SK-N-SH treated with all-trans-retinoic acid at 6 μM for 48 hours (cell line): ENCODE measurements around the gene PRKG1.
A peak's percentile ranks its signal among the peaks of the same experiment; 100 is the strongest.

ENCODE experiments used
- ATAC-seq: fragments of 200-7000 bp; cut with Tn5 transposase; 3 replicates; pipeline ENCODE4 v1.9.1; 2020; ENCODE audit warnings: mild to moderate bottlenecking, moderate library complexity
- ARNTL ChIP-seq: fragments of 450-650 bp; formaldehyde crosslinking; IDR thresholded peaks from 2 replicates; pipeline ENCODE4 v1.5.0; 2020; ENCODE audit warnings: low read depth, mild to moderate bottlenecking, moderate library complexity, borderline replicate concordance
- BACH2 ChIP-seq: fragments of 250-450 bp; sonication (Bioruptor Pico); IDR thresholded peaks from 2 replicates; pipeline ENCODE4 v1.9.0; 2021; ENCODE audit warnings: mild to moderate bottlenecking, borderline replicate concordance
- CSDC2 ChIP-seq: fragments of 250-450 bp; sonication (Bioruptor Pico); IDR thresholded peaks from 2 replicates; pipeline ENCODE4 v1.5.0; 2020; ENCODE audit warnings: mild to moderate bottlenecking, moderate library complexity
- CSRNP3 ChIP-seq: fragments of 250-450 bp; sonication (Bioruptor Pico); IDR thresholded peaks from 2 replicates; pipeline ENCODE4 v1.5.1; 2021; ENCODE audit warnings: mild to moderate bottlenecking, moderate library complexity
- ESRRG ChIP-seq: fragments of 250-450 bp; sonication (Bioruptor Pico); IDR thresholded peaks from 2 replicates; pipeline ENCODE4 v1.6.1; 2021; ENCODE audit warnings: mild to moderate bottlenecking
- GLIS3 ChIP-seq: fragments of 250-450 bp; sonication (Bioruptor Pico); IDR thresholded peaks from 2 replicates; pipeline ENCODE4 v1.5.0; 2020; ENCODE audit warnings: mild to moderate bottlenecking, moderate library complexity
- ISL1 ChIP-seq: fragments of 250-450 bp; sonication (Bioruptor Pico); IDR thresholded peaks from 2 replicates; pipeline ENCODE4 v2.1.2; 2022; ENCODE audit warnings: mild to moderate bottlenecking, moderate library complexity
- OSR1 ChIP-seq: fragments of 250-450 bp; sonication (Bioruptor Pico); IDR thresholded peaks from 2 replicates; pipeline ENCODE4 v1.8.0; 2022; ENCODE audit warnings: moderate library complexity, mild to moderate bottlenecking, inconsistent platforms
- PPARA ChIP-seq: fragments of 250-450 bp; sonication (Bioruptor Pico); IDR thresholded peaks from 2 replicates; pipeline ENCODE4 v1.5.0; 2020; ENCODE audit warnings: mild to moderate bottlenecking, borderline replicate concordance
- RARB ChIP-seq: fragments of 250-450 bp; sonication (Bioruptor Pico); IDR thresholded peaks from 2 replicates; pipeline ENCODE4 v1.8.0; 2021; ENCODE audit warnings: mild to moderate bottlenecking, moderate library complexity
- SNAI2 ChIP-seq: fragments of 250-450 bp; sonication (Bioruptor Pico); IDR thresholded peaks from 2 replicates; pipeline ENCODE4 v1.5.0; 2020; ENCODE audit warnings: mild to moderate bottlenecking, moderate library complexity
- TCF4 ChIP-seq: fragments of 250-450 bp; sonication (Bioruptor Pico); IDR thresholded peaks from 2 replicates; pipeline ENCODE4 v1.8.0; 2021; ENCODE audit warnings: mild to moderate bottlenecking, moderate library complexity, borderline replicate concordance
- TOX ChIP-seq: fragments of 250-450 bp; sonication (Bioruptor Pico); IDR thresholded peaks from 2 replicates; pipeline ENCODE4 v1.8.0; 2021; ENCODE audit warnings: mild to moderate bottlenecking, moderate library complexity, borderline replicate concordance
- ZC3H10 ChIP-seq: fragments of 250-450 bp; sonication (Bioruptor Pico); IDR thresholded peaks from 2 replicates; pipeline ENCODE4 v1.5.1; 2021; ENCODE audit warnings: mild to moderate bottlenecking, moderate library complexity
- ZFP3 ChIP-seq: fragments of 250-450 bp; sonication (Bioruptor Pico); IDR thresholded peaks from 2 replicates; pipeline ENCODE4 v1.5.0; 2020; ENCODE audit warnings: mild to moderate bottlenecking, moderate library complexity
- ZFP30 ChIP-seq: fragments of 450-650 bp; formaldehyde crosslinking; IDR thresholded peaks from 2 replicates; pipeline ENCODE4 v1.5.0; 2022; ENCODE audit warnings: mild to moderate bottlenecking, moderate library complexity
- ZNF70 ChIP-seq: fragments of 450-650 bp; formaldehyde crosslinking; IDR thresholded peaks from 2 replicates; pipeline ENCODE4 v1.5.0; 2020; ENCODE audit warnings: mild to moderate bottlenecking, moderate library complexity
- TF ChIP-seq, protein P1 (sequence below): fragments of 250-450 bp; sonication (Bioruptor Pico); IDR thresholded peaks from 2 replicates; pipeline ENCODE4 v1.5.0; 2020; ENCODE audit warnings: mild to moderate bottlenecking, moderate library complexity
- TF ChIP-seq, protein P2 (sequence below): fragments of 250-450 bp; sonication (Bioruptor Pico); IDR thresholded peaks from 2 replicates; pipeline ENCODE4 v1.5.1; 2020; ENCODE audit warnings: low read depth, mild to moderate bottlenecking, moderate library complexity
- TF ChIP-seq, protein P3 (sequence below): fragments of 250-450 bp; sonication (Bioruptor Pico); IDR thresholded peaks from 2 replicates; pipeline ENCODE4 v1.8.0; 2020; ENCODE audit warnings: mild to moderate bottlenecking, moderate library complexity, borderline replicate concordance

The PRKG1 gene

GRCh38 chr10:52313933-52314821 lies 1239.9 kb downstream of the PRKG1 start, which contains the start of gene DKK1 (continued):
- TF ChIP-seq, protein P1, sequence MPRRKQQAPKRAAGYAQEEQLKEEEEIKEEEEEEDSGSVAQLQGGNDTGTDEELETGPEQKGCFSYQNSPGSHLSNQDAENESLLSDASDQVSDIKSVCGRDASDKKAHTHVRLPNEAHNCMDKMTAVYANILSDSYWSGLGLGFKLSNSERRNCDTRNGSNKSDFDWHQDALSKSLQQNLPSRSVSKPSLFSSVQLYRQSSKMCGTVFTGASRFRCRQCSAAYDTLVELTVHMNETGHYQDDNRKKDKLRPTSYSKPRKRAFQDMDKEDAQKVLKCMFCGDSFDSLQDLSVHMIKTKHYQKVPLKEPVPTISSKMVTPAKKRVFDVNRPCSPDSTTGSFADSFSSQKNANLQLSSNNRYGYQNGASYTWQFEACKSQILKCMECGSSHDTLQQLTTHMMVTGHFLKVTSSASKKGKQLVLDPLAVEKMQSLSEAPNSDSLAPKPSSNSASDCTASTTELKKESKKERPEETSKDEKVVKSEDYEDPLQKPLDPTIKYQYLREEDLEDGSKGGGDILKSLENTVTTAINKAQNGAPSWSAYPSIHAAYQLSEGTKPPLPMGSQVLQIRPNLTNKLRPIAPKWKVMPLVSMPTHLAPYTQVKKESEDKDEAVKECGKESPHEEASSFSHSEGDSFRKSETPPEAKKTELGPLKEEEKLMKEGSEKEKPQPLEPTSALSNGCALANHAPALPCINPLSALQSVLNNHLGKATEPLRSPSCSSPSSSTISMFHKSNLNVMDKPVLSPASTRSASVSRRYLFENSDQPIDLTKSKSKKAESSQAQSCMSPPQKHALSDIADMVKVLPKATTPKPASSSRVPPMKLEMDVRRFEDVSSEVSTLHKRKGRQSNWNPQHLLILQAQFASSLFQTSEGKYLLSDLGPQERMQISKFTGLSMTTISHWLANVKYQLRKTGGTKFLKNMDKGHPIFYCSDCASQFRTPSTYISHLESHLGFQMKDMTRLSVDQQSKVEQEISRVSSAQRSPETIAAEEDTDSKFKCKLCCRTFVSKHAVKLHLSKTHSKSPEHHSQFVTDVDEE (CRISPR knock-in tag): 0 out of 2 replicates have a peak, but pooled peaks have one; percentile 14

DNA sequence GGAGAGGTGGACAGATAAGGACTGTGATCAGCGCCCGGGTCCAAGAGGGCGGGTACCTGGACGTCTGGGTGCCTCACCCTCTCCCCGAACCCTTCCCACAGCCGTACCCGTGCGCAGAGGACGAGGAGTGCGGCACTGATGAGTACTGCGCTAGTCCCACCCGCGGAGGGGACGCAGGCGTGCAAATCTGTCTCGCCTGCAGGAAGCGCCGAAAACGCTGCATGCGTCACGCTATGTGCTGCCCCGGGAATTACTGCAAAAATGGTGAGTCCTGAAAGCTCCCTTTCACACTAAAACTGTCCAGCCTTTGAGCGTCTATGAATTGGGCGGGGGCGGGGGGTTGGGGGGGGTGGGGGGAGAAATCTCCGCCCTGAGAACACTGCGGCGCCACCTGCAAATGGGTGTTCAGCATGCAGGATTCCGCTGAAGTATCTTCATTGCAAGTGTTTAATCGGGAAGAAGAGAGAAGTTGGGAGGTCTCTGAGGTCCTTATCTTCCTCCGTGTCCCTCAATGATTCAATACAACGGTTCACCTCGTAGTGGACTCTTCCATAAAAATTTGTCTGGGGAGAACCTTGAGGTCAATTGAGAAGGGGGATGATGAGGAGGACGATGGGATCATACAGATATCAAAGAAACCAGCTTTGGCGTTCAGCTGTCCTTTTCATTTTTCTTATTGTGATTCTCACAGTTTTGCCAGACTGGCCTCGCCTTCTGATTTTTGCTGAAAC lies 1240.7 kb downstream of the PRKG1 start:
- ATAC-seq: peak; percentile 5
- no peak for TF ChIP-seq GLIS3
- TF ChIP-seq TOX (CRISPR knock-in tag): no peak
- no peak for TF ChIP-seq ARNTL (CRISPR knock-in tag)
- no peak for TF ChIP-seq ESRRG (CRISPR knock-in tag)
- no peak for TF ChIP-seq ZC3H10 (CRISPR knock-in tag)
- TF ChIP-seq ZNF70 (CRISPR knock-in tag): no peak
- TF ChIP-seq ISL1: no peak
- no peak for TF ChIP-seq CSDC2
- no peak for TF ChIP-seq ZFP3 (CRISPR knock-in tag)
- no peak for TF ChIP-seq OSR1 (CRISPR knock-in tag)
- TF ChIP-seq, protein P2, sequence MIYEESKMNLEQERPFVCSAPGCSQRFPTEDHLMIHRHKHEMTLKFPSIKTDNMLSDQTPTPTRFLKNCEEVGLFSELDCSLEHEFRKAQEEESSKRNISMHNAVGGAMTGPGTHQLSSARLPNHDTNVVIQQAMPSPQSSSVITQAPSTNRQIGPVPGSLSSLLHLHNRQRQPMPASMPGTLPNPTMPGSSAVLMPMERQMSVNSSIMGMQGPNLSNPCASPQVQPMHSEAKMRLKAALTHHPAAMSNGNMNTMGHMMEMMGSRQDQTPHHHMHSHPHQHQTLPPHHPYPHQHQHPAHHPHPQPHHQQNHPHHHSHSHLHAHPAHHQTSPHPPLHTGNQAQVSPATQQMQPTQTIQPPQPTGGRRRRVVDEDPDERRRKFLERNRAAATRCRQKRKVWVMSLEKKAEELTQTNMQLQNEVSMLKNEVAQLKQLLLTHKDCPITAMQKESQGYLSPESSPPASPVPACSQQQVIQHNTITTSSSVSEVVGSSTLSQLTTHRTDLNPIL (CRISPR knock-in tag): no peak
- TF ChIP-seq RARB (CRISPR knock-in tag): no peak

DNA sequence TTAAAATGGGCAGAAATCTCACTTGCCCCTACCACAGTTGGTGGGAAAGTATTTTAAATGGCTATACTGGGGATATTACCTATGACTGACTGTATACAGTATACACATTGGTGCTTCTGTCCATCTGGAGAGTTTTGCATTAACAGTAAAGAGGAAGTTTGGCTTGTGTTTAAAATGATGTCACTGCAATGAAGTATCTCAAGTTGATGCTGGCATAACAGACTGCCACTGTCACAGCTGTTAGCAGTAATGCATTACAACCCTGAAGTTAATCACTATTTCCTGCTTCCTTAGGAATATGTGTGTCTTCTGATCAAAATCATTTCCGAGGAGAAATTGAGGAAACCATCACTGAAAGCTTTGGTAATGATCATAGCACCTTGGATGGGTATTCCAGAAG lies 1241.7 kb downstream of the PRKG1 start:
- TF ChIP-seq RARB (CRISPR knock-in tag) (no peak), GLIS3 (no peak)
- TF ChIP-seq, protein P2 (CRISPR knock-in tag): 0 out of 2 replicates have a peak, but pooled peaks have one; percentile 47
- TF ChIP-seq, protein P1 (CRISPR knock-in tag): no peak
- no peak for ATAC-seq

- no peak for ATAC-seq
- TF ChIP-seq ISL1: no peak
- TF ChIP-seq SNAI2 (CRISPR knock-in tag): no peak
- no peak for TF ChIP-seq CSRNP3 (CRISPR knock-in tag)
- no peak for TF ChIP-seq CSDC2
- TF ChIP-seq, protein P3, sequence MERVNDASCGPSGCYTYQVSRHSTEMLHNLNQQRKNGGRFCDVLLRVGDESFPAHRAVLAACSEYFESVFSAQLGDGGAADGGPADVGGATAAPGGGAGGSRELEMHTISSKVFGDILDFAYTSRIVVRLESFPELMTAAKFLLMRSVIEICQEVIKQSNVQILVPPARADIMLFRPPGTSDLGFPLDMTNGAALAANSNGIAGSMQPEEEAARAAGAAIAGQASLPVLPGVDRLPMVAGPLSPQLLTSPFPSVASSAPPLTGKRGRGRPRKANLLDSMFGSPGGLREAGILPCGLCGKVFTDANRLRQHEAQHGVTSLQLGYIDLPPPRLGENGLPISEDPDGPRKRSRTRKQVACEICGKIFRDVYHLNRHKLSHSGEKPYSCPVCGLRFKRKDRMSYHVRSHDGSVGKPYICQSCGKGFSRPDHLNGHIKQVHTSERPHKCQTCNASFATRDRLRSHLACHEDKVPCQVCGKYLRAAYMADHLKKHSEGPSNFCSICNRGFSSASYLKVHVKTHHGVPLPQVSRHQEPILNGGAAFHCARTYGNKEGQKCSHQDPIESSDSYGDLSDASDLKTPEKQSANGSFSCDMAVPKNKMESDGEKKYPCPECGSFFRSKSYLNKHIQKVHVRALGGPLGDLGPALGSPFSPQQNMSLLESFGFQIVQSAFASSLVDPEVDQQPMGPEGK: no peak
- no peak for TF ChIP-seq OSR1 (CRISPR knock-in tag)
- no peak for TF ChIP-seq PPARA
- no peak for TF ChIP-seq ZFP30 (CRISPR knock-in tag)
- no peak for TF ChIP-seq ARNTL (CRISPR knock-in tag)
- TF ChIP-seq ZFP3 (CRISPR knock-in tag): no peak
- no peak for TF ChIP-seq BACH2 (CRISPR knock-in tag)
- no peak for TF ChIP-seq GLIS3
- TF ChIP-seq ZNF70 (CRISPR knock-in tag): no peak
- TF ChIP-seq ZC3H10 (CRISPR knock-in tag): no peak
- no peak for TF ChIP-seq TCF4 (CRISPR knock-in tag)
These were observed 1242.2 kb downstream of the PRKG1 start for GRCh38 chr10:52316500-52316899.
